Sciatic nerve (tissue), 2 donors: Measurements from ENCODE around the gene SCIN. TPM values are rescaled to one million over a fixed set of nuclear protein-coding genes. Genes with fewer than 3 reads are reported as not detected.
"Not testable (repeated sequence)": the region's sequence is repeated elsewhere in the genome, so short reads cannot be mapped to it uniquely, and the experiment has no call there.

Experiments used
- ATAC-seq: fragments of 200-7000 bp; cut with Tn5 transposase; one replicate; pipeline ENCODE4 v1.9.1; 2020; ENCODE audit warnings: mild to moderate bottlenecking, moderate library complexity
- DNase-seq: peaks from one replicate; pipeline ENCODE4 v3.0.0-alpha.2; 2020; ENCODE audit warnings: low spot score
- intact Hi-C: fragments of 100-400 bp; cut with DNase I; formaldehyde crosslinking; loops from one replicate; pipeline ENCODE4 v1.14.2; 2022
- total RNA-seq: library from RNA; stranded (reverse); fragmentation: NEBNext Ultra II Directional; extraction: Animal tissue kit (Norgen Biotek cat#: 25700); gene quantifications from one replicate; pipeline ENCODE4 v1.2.1, GENCODE V29; 2021
- donor health status: DM: no; HTN: no; CAD: no.
- donor health status: DM: no; HTN: no; CAD: no.

SCIN gene
- total RNA-seq = 9.8 TPM

- ATAC-seq = peak; percentile 67
- DNase-seq = peak; percentile 63
- intact Hi-C loops = no loop called here
These were observed at the start of gene SCIN for GRCh38 chr7:12570534-12571461. Gene SCIN, plus strand, starts transcription at chr7:12570720. Its CDS starts 67 bp downstream, at chr7:12570787.

- ATAC-seq = no peak
- intact Hi-C loops = loop anchor here (5.0 kb wide), 1 partner anchor 737 kb away; no protein-coding TSS in a partner anchor
- DNase-seq = no peak
These were observed 45.6 kb upstream of the SCIN start for GRCh38 chr7:12524794-12525386.

GRCh38 chr7:12526693-12527092 lies 43.8 kb upstream of the SCIN start:
- DNase-seq, ATAC-seq, intact Hi-C loops: not testable (repeated sequence)

- ATAC-seq, intact Hi-C loops, DNase-seq: not testable (repeated sequence)
These were observed 42.9 kb upstream of the SCIN start for GRCh38 chr7:12527670-12528069.

GRCh38 chr7:12529971-12530710 lies 40.4 kb upstream of the SCIN start:
- DNase-seq = no peak
- ATAC-seq = no peak
- intact Hi-C loops = no loop called here

GRCh38 chr7:12531784-12532183 lies 38.7 kb upstream of the SCIN start:
- intact Hi-C loops = no loop called here
- DNase-seq (no peak), ATAC-seq (no peak)

- intact Hi-C loops = no loop called here
- no peak for DNase-seq
- no peak for ATAC-seq
These were observed 36.5 kb upstream of the SCIN start for GRCh38 chr7:12534046-12534445.

- DNase-seq (no peak), ATAC-seq (no peak)
- intact Hi-C loops = no loop called here
These were observed 30.8 kb upstream of the SCIN start for GRCh38 chr7:12539681-12540080.

- intact Hi-C loops = no loop called here
- no peak for ATAC-seq
- DNase-seq = no peak
These were observed 29.7 kb upstream of the SCIN start for GRCh38 chr7:12540850-12541249.

GRCh38 chr7:12543586-12543985 lies 26.9 kb upstream of the SCIN start:
- ATAC-seq (no peak), DNase-seq (no peak)
- intact Hi-C loops = no loop called here

GRCh38 chr7:12549106-12549505 lies 21.4 kb upstream of the SCIN start:
- no peak for ATAC-seq
- intact Hi-C loops = no loop called here

GRCh38 chr7:12550956-12551355 lies 19.6 kb upstream of the SCIN start:
- ATAC-seq = no peak
- intact Hi-C loops = no loop called here
- DNase-seq = no peak

More at GRCh38 chr7:12549106-12549505, 21.4 kb upstream of the SCIN start:
- DNase-seq = no peak

GRCh38 chr7:12552876-12553275 lies 17.6 kb upstream of the SCIN start:
- intact Hi-C loops = no loop called here
- ATAC-seq (no peak), DNase-seq (no peak)

- DNase-seq = no peak
These were observed 17.1 kb upstream of the SCIN start for GRCh38 chr7:12553416-12553815.

GRCh38 chr7:12554351-12554750 lies 16.2 kb upstream of the SCIN start:
- intact Hi-C loops = no loop called here
- ATAC-seq = no peak
- no peak for DNase-seq

More at GRCh38 chr7:12553416-12553815, 17.1 kb upstream of the SCIN start:
- intact Hi-C loops = no loop called here
- no peak for ATAC-seq

GRCh38 chr7:12554872-12555271 lies 15.6 kb upstream of the SCIN start:
- intact Hi-C loops = no loop called here
- ATAC-seq (no peak), DNase-seq (no peak)

- ATAC-seq, DNase-seq, intact Hi-C loops: not testable (repeated sequence)
These were observed 14.8 kb upstream of the SCIN start for GRCh38 chr7:12555695-12556094.

- ATAC-seq, DNase-seq, intact Hi-C loops: not testable (repeated sequence)
These were observed 14.3 kb upstream of the SCIN start for GRCh38 chr7:12556139-12556792.

GRCh38 chr7:12557282-12557681 lies 13.2 kb upstream of the SCIN start:
- intact Hi-C loops = no loop called here
- ATAC-seq (no peak), DNase-seq (no peak)
